Activated naive CD4-positive, alpha-beta T cell treated with anti-CD3 and anti-CD28 coated beads, Interleukin-2, amount 50 U/mL, for 16 hours (primary cell): ENCODE results near the gene ABLIM2.

Experiments used
- DNase-seq: peaks from one replicate; pipeline ENCODE4 v3.0.0-alpha.2; 2020

ABLIM2 gene

DNA sequence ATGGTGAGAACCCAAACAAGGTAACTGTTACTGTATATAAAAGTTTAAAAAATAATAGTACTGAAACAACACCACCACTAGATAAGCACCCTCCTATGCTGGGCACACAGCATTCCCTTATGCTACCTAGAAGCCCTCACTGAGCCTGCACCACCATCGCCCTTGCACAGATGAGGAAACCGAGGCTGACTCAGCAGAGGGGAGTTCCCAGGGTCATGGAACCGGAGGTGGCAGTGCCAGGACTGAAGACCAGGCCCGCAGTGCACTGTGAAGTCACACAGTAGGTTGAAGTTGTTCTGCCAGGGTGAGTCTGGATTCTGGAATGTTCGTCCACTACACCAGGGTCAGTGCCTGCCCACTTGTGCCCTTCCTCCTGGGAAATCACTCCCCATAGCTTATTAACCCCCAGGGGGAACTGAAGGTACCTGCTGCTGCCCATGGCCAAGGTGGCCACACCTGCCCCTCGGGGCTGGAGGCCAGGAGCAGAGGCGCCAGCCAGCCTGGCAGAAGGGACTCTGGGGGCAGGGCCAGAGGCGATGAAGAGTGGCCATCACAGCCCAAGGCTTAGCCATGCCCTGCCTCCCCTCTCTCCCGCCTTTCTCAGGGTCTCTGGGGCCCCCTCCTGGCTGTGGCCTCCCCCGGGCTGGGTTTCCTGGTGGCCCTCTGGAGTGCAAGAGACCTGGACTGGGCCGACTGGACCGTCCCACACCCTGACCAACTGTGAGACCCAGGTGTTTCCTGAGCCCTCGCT is 15.1 kb upstream of the ABLIM2 start:
- no peak for DNase-seq

DNA sequence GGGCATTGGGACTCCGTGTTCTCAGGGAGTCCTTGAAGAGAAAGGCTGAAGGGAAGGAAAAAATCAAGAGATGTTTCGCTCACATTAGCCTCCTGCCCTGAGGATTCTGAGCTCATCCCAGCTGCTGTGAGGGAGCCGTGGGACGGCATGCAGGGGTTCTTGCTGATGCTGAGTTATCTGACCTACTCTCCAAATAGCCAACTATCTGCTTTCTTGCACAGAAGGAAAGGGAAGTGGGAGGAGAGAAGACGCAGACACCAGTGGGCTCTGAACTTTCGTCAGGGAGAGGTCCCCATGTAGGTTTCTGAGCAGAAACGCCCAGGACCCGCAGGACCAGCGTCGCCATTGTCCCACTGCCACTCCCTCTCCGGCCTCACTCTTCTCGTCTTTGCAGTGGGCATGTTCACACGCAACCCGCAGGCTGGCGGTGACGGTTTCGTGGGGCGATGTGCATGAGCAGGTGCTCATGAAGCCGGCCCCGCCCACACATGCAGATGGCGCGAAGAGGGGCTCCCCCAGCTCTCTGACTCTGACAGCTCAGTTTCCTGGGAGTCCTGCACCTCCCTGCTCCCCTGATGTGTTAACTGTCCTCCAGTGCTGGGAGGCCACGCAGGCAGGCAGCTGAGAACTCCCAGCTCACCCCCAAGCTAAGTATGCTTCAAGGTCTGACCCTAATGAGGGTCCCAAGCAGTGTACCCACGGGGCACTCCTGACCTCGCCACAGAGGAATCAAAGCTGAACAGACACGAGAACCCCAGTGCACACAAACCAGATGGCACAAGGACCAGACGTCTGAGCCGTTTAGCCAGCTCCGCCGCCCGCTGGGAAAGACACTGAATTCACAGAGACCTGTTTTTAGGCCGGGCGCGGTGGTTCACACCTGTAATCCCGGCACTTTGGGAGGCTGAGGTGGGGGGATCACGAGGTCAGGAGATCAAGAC is 13.6 kb upstream of the ABLIM2 start:
- no peak for DNase-seq

DNA sequence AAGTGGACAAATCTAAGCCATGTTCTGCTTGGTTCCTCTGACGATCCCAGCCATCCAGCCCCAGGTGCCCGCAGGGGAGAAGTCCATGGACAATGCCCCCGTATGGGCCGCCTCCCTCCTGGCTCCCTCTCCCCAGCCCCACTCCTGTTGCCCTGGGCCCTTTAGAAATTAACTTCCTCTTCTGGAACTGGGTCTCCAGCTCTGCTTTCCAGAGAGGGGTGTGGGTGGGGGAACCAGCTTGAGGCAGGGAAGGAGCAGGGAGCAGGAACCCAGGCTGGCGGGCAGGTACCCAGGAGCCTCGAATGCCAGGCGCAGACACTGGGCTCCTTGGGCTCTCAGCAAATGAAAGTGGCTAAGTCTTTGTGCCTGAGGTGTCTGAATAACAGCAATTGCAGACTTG is 12.7 kb upstream of the ABLIM2 start:
- no peak for DNase-seq

DNA sequence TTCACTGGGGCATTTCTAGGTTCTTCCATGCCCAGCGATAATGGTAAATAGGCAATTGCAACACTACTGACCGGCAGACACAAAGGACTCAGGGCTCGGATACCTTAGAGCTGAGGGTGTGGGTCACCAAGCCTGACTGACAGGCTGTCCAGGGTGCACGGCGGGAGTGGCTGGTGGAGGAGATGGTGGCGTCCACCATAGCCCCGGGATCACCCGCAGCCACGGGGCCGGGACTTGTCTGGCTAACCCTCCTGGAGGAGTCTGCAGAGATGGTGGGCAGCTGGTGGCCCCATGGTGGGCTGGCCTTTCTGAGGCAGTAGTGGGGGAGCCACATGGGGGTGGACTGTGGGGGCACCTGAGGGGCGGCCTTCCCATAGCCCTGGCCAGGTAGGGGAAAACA is 11.7 kb upstream of the ABLIM2 start:
- no peak for DNase-seq

DNA sequence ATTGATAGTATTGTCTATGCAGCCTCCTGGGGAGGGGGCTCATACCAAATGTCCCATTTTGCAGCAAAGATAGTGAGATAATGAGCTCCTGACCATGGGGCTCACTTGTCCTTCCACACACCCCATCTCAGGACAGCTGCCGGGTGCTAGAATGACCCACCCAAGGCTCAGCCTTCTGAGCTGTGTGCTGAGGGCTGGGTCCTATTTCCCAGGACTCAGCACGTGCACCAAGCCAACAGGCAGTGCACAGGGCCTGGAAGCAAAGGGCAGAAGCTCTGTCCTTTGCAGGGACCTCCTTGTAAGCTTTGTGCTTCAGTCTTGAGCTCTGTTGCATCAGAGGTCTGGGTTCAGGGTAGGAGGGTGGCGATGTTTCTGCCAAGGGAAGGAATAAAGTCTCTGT is 11.2 kb upstream of the ABLIM2 start:
- DNase-seq = no peak

DNA sequence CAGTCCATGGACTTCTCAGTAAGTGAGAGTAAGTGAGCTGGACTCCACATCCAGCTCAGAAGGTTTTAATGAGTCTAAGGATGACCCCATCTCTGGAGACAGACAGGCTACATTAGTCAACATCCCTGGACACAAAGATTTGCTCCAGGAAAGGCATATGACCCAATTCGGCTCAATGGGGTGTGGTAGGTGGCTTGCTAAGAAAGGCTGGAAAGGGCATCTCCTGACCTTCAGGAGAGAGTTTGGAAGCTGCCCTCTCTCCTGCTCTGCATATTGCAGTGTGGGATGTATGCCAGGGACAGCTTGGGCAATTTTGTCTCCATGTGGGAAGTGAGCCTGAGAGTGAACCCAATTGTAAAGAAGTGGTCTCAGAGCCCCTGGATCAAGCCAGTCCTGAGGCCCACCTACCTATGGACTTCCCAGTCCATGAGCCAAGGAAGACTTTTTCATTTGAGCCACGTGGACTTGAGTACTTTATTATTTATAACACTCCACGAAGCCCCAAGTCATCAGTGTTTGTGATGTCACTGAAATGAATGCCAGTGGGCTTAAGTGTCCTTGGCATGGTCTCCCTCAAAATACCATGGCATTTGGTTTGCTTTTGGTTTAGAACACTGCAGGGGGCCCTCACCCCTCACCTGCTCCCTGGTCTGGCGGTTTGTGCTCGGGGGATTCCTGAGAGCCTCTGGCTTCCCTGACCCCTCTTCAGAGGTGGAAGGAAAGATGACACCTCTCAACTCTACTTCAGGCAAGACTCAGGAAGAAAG is 10.4 kb upstream of the ABLIM2 start:
- DNase-seq = no peak

DNA sequence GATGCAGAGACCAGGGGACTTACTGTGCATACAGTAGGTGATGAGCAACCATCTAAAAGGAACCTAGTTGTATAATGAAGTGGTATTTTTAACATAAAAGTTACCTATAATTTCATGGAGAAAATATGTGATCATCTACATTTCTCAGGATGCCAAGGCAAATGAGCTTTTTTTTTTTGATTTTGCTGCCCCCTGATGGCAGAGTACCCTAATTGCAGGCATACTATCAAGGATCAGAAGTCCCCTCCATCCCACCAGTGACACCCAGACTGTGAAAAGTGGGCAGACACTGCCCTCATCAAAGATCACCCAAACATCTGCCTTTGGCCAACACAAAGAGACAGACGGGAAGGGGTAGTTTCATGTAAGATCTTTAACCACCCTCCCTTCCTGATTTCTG is 9.6 kb upstream of the ABLIM2 start:
- DNase-seq = no peak

DNA sequence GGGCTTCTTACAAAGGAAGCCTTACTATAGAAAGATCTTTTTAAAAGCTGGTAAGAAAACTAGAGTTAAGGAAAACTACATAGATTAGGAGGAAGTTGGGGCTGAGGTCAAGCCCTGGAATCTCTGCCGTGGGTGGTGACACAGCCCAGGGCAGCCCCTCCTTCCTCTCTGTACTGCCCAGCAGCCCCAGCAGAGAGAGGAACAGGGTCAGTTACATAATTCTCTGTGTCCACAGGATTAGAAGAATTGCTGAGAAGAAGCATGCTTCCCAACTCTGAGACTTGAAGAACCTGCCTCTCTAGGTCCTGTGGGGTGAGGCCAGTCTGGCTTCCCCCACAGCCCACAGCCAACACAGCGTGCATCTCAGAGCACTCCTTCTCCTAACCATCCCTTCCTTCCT is 9.2 kb upstream of the ABLIM2 start:
- no peak for DNase-seq

DNA sequence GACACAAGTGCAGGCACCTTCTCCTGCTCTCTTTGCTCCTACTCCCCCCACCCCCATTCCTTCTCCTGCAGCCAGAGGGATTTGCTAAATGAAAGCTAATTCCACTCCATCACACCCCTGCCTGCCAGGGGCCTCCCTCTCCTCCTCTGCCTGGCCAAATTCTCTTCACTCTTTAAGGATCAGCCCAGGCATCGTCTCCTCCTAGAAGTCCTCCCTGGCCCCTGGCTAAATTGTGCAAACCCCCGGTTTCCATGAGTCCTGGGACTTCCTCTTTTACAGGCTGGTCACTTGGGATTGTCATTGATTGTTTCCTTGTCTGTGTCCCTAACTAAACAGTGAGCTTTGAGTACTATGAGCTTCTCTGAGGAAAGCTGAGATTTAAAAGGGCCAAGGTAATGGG is 8.7 kb upstream of the ABLIM2 start:
- no peak for DNase-seq

DNA sequence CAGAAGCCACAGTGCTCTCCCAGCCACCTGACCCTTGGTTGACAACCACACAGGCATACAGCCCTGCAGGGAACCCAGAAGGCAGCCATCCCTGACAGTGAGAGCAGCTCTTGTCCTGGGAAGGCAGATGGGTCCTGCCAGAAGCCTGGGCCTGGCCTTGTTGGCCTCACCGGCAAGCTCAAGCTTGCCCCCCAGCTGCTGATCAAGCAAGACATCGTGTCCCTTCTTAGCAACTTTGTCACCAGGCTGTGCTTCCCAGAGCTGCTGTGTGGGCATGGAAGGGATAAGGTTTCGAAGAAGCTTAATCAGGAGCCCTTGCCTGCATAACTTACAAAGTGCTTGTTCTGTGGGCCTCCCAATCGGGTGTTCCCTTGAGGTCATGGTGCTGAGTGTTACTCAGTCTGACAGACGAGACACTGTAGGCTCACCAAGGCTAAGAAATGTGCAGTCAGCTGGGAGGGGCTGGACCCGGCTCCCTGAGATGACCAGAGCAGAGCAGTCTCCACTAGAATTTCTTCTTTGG is 6.8 kb upstream of the ABLIM2 start:
- no peak for DNase-seq

DNA sequence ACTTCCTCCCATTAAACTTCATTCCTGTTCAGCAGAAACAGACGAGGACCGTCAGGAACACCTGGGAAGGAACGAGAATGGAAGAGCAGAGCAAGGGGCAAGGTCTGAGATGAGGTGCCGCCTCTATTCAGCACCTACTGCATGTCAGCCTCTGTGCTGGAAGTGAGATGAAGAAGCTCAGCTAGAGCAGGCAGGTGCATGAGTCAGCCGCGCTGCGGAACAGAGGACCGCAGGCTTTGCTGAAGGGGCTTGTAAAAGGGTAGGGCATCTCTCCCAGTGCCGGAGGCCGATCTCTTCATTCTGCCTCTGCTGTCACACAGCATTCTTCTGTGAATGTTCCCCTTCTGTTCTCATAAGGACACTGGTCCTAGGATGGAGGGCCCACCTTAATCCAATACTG is 6.1 kb upstream of the ABLIM2 start:
- DNase-seq = no peak

DNA sequence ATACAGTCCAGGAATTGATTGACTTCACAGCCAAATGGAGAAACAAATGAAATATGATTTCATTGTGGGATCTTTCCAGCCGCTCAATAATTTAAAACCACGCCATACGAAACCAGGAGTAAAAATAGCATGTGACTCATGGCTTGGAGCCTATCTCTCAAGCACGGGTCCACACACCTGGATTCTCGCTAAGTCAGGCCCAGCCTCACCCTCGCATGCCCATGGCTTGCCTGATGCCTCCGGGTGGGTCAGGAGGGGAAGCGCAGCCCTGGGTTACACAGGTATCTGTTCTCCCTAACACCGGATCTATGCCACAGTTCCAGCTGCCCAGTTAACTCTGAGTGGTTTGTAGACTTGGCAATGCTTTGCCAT is 5.6 kb upstream of the ABLIM2 start:
- DNase-seq = no peak

DNA sequence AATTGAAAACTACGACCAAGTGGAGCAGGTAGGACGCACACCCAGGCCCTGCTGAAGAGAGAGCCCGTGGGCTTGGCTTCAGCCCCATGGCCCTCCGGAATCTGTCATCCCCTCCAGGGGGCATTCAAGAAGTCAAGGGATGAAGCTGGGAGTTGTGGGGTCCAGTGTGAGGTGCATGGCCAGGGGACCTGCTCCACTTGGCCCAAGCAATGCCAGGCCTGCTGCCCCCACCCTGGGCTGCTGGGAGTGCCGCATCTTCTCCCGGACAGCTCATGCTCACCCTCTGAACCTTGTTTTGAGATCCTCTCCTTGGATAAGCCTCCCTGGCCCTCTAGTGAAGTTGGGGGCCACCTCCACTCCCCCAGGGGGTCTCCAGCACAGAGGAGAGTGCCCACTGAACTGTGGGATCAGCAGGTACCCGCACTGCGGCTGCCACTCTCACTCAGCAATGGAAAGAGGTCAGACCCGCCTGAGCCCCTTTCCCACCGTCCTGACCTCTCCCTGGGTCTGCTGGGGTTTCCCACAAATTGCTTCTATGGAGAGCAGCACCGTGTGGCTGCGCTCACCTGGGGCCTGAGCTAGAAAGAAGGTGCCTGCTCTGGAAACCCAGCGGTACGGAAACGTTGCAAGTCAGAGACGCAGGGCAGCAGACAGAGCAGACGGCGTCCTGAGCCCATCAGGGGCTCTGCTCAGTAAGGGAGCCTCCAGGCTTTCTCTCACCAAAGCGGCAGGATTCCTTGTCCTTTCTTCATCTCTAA is 5.0 kb upstream of the ABLIM2 start:
- no peak for DNase-seq

DNA sequence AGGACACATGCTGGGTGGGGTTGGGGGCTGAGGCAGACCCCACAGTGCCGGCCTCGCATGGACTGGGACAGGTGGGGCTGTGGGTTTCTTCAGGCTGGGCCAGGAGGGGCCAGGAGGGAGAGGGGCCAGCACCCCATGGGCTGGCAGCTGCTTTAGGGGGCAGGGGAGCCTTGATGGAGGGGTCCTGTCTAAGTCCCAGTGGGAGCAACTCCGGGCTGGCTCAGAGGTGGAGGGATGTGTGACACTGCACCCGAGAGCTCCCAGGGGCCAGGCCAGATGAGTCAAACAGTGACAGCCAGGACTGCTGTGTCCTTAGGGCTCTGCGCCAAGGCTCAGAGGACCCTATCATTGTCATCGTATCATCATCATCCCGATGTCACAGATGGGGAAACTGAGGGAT is 4.4 kb upstream of the ABLIM2 start:
- no peak for DNase-seq

DNA sequence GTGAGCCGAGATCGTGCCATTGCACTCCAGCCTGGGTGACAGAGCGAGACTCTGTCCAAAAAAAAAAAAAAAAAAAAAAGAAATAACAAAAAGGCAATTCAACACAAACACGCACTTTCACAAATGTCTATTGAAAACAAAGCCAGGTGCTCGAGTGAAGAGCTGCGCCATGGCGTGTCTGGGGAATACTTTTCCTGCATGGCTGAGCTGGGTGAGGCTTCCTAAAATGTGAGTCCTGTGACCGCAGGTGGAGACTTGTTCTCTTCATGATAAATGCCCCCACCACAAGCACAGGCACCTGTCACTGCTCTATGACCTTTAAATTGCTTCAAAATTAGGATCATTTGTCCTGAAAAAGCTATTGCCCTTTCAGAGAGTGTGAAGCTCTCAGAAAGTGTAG is 4.0 kb upstream of the ABLIM2 start:
- DNase-seq = no peak

DNA sequence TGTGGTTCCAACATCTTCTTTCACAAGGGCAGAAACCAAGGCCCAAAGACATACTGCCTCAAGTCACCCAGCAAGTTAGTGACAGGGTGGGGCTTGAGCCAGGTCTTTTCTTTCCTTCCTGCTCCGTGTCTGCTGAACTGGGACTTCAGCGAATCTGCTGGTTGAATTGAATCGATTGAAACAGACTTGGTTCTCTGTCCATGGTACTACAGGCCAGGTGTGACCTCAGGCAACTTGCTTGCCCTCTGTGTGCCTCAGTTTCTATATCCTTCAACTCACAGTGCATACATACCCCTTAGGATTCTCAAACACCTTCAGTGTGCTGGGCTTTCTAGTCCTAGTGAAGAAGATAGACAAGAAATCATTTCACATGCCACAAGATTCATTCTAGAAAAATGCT is 2.0 kb upstream of the ABLIM2 start:
- no peak for DNase-seq

DNA sequence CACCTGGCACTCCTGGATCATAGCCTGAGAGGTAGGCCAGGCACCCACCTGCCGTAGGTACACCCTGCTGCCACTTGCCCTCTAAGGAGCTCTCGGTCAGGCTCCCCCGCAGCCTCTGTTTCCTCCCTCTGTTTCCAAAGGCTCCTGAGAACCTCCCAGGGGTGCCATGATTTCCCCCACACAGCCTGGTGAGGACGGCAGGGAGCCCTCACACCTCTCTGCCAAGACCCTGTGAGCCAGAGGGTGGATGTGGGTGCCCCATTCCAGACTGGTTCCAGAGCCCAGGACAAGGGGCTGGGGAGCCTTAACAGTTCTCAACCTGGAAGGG is 1.6 kb upstream of the ABLIM2 start:
- no peak for DNase-seq

DNA sequence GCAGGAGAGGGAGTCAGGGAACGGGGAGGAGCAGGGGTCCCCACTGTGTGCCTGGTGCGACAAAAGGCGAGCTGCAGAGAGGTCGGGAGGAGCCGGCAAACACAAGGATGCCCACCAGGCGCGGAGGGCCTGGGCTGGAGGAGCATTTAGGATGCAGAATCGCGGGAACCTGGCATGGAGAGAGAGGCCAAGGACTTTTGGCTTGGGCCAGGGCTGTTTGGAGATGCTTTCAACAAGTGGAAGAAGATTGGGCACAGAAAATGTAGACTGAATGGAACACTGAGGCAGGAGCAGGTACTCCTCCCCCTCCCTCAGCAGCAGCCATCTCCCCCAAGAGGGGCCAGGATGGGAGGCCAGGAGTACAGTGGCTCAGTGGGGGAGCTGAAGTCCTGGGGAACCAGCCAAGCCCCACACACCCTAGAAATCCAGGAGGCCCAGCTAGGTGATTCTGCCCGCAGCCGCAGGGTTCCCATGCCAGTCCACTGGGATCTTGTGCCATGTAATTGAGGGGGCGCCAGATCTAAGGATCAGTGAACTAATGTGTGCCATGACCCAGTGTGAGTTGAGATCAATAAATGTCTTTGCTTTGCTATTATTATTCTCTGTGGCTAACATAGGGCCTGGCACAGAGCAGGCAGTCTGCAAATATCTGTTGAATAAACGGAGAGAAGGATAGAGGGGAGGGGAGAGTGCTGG is 1.1 kb upstream of the ABLIM2 start:
- DNase-seq = no peak

DNA sequence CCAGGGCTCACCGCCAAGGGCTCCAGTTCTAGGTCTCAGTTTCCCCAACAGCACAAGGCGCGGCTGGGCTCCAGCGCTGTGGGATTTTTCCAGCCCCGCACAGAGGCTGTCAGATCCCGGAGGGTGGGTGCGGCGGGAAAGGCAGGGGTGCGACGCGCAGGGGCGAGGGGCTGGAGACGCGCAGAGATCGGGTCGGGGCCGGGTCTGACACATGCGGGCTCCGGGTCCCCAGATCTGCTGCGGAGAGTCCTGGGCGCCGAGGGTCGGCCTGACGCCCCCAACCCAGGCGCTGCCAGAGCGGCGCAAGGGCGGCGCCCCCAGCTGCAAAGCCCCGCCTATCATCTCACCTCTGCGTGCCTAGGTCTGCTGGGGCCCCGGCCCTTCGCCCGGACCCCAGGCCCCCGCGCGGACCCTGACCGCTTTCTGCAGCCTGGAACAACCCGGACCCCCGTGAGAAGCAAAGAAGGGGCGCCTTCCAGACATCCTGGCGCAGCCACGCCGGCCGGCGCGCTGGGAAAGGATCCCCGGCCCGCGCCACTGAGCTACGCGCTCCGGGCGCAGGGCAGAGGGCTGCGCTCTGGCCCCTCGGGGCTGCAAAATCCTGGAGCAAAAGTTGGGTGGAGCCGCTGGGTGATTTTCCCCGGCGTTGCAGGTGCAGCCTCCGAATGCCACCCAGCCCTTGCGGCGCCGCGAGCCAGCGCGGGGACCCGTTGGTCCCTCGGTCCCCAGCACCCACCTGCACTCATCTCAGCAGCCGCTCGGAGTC is 486 bp downstream of the ABLIM2 start:
- no peak for DNase-seq

DNA sequence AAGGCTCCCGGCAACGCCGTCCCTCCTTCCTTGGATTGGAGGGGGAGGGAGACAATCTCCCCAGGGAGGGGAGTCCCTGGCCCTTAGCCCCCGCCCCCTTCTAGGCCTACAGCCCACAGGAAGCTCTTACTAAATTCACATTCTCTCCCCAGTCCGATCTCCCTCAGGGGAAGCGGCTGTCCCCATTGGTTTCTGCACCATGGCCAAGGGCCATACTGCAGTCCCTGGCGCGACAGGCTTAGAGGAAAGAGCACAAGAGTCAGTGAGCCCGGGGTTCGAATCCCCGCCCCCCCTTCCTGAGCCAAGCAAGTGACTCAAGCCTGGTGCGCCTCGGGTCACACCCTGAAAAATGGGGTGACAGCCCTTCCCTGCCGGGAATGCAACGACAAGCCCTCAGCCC is 1.1 kb downstream of the ABLIM2 start:
- no peak for DNase-seq

DNA sequence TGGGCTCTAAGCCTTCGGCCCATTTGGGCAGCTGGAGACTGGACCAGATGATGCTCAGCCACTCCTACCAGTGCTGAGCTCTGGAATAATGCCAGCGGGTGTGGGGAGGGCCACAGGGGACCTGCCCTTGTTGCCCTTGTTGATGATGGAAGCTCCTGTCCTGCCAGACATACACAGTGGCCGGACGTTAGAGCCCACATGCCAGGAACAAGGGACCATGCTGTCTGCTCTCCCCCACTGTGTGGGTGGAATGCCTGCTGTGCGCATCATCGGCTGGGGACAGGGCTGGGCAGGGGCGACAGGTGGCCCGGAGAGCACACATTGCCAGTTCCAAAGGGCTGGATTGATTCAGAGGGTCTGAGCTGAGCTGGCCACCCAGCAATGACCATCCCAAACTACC is 2.0 kb downstream of the ABLIM2 start:
- no peak for DNase-seq
